ENCODE results near the gene CUX1.

Gene CUX1

GRCh38 chr7:102075553-102076135 lies 258.2 kb downstream of the CUX1 start:
- DNase-seq (ENCODE audit: low read depth) = no peak

DNA sequence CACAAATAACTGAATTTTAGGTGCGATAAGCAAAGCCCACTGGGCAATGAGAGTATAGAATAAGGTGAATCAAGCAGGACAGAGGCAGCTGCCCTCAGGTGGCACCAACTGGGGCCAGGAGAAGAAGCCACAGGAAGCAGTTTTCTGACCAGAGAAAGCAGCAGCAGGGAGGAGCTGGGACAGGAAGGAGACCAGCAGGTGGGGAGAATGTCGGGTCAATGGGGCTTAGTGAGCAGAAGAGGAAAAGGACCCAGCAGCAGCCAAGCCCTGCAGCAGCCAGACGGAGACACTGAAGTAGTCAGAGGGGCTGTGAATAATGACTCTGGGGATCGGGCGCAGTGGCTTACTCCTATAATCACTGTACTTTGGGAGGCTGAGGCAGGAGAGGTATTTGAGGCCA lies 259.7 kb downstream of the CUX1 start:
- no peak for DNase-seq (ENCODE audit: low read depth)

DNA sequence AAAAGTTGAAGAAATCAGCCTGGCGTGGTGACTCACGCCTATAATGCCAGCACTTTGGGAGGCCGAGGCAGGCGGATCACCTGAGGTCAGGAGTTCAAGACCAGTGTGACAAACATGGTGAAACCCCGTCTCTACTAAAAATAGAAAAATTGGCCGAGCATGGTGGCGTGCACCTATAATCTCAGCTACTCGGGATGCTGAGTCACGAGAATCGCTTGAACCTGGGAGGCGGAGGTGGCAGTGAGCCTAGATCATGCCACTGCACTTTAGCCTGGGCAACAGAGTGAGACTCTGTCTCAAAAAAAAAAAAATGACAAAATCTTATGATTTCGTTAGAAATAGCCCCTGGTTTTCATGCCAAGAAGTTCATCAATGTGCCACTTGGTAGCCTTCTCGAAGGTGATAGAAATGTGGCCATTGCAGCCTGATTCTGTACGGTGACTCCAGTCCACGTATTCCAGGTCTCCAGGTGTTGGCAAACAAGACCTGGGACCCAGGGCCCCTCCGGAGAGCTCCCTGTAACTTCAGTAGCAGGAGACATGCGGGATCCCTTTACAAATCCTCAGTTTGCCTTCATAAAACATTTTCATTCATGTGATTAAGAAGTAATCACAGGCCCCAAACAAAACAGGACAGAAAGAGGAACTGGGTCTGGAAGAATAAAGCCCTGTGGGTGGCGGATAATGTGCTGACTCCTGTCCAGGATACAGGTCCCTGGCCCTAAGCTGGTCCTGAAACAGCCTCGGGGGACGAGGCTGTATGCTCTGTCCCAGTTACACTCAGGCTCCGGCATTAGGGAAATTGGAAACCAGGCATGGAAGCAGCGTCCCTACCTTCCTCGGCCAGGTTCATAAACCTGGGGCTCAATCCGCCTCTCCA lies 262.0 kb downstream of the CUX1 start:
- peak; percentile 33 for DNase-seq (ENCODE audit: low read depth)

DNA sequence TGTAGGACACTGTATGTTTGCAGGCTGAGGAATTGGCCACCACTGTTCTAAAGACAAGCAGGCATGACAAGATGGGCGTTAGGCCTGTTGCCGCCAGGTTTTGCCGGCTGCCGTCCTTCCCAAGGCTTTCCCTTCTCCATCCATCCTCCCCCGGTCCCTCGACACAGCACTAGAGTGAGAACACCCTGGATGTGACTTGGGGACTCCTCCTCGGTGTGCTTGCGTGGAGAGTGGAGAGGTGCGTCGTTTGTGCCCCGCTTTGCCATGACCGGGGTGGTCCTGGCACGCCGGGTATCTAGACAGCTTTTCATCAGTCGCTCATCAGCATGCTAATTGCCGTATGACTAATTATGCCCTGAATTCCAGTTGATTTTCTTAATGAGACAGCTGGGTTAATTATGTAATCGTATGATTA lies 262.6 kb downstream of the CUX1 start:
- no peak for DNase-seq (ENCODE audit: low read depth)

DNA sequence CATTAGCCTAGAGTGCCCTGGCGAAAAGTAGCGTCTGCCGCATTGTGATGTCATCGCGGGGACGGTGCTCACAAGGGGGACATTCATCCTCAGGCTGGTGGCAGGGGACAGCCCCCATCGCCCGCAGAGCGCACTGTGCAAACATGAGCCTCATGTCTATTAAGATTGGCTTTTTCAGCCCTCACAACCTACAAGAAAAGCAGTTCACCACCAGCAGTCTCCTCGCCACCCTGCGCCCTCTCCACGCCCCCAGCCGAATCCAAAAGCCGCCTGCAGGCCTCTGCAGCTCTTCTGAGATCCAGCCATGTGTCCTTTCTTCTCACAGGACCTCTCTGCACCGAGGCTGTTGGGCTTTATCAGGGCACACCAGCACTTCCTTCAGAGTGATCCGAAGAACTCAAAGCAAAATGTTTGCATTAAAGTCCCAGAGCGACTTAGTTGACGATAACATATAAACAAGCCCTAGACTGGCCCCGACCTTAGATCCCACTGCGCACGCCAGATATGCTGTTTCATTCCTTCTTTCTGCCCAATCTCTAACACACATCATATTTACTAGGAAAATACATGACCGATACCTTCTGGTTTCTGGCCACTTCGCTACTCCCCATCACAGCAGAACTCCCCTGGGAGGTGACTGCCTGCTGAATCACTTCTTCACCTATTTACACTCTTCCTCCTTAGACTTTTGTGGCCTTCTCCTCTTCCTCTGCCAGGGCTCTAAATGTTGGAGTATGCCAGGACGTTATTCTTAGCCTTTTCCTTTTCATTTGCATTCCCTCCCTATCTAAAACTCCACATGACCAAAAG lies 263.2 kb downstream of the CUX1 start:
- DNase-seq (ENCODE audit: low read depth) = no peak

- no peak for DNase-seq (ENCODE audit: low read depth)
Observed at GRCh38 chr7:102081244-102081627, 263.8 kb downstream of the CUX1 start.

DNA sequence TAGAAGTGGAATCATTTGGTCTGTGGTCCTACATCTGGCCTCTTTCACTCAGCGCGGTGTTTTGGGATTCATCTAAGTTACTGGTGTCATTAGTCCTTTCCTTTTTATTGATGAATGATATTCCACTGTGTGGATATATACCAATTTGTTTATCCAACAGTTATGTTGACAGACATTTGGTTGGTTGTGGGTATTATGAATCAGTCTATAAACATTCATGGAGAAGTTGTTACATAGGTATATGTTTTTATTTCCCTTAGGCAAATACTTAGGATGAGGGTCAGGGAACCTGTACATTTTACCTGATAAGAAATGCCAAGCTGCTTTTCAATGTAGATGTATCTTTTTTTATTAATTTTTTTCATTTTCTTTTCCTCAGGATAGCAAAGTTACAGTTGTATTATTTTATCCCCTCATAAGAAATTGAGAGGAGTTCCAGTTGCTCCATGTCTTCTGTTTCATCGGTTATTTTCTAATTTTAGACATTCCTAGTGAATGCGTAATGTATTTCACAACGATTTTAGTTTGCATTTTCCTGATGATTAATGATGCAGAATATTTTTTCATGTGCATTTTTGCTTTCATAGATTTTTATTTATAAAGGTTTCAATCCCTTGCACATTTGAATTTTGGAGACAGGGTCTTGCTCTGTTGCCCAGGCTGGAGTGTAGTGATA lies 265.4 kb downstream of the CUX1 start:
- peak; percentile 69 for DNase-seq (ENCODE audit: low read depth)

DNA sequence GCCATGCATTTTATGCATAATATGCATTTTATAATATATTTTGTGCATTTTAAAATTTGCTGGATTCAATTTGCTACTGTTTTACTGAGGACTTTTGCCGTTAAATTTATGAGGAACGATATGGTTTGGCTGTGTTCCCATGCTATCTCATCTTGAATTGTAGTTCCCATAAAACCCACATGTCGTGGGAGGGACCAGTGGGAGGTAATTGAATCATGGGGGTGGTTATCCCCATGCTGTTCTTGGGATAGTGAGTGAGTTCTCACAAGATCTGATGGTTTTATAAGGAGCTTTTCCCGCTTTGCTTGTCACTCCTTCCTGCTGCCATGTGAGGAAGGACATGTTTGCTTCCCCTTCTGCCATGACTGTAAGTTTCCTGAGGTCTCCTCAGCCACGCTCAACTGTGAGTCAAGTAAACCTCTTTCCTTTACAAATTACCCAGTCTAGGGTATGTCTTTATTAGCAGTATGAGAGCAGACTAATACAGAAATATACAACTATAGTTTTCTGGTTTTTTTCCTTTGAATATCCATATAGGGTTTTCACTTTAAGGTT lies 267.9 kb downstream of the CUX1 start:
- peak; percentile 73 for DNase-seq (ENCODE audit: low read depth)

- DNase-seq (ENCODE audit: low read depth) = peak; percentile 25
Observed at GRCh38 chr7:102089175-102090098, 272.0 kb downstream of the CUX1 start.

DNA sequence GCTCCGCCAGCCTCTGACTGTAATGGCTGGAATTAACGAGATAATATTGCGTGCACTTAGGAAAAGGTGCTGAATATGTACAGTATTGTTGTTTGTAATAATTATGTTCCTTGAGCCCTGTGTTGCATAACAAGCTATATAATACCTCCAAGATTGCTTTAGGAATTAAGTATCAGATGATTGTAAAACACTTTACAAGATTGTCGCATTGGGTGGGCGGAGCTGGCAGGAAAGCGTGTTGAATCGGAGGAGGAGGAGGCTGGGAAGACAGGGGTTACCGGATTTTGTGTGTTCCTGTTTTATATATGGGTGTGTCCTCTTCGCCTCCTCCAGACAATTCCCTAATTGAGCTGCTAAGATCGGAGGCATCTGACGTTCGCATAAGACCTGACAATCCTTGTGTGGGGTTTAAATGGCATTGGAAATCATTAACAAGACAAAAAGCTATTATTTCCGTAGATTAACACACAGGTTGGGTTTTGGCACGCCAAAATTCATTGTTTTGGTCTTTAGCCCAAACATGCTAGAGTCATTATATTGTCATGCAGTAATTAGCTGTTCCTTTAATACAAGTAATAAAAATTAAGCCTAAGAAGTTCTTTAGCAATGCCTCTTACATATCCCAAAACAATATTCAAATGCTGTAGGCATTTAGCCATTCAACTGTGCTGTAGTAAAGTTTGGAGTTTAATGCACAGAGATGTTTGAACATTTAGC lies 276.3 kb downstream of the CUX1 start:
- no peak for DNase-seq (ENCODE audit: low read depth)

DNA sequence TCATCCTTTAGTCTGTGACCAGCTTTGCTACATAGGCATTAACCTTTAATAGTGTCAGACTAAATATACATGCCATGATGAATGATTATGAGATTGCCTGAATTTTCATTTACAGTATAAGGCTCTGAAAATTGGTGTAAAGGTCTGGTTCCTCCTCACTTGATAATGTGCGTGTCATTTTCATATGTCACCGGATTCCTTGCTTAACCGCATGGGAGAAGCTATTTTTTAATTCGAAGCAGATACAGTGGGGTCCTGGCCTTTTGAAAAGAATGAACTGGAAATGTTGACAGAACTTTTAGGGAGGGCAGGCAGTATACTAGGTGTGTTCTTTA lies 276.9 kb downstream of the CUX1 start:
- DNase-seq (ENCODE audit: low read depth) = no peak

GRCh38 chr7:102095321-102096011 lies 278.0 kb downstream of the CUX1 start:
- DNase-seq (ENCODE audit: low read depth) = no peak

- no peak for DNase-seq (ENCODE audit: low read depth)
Observed at GRCh38 chr7:102096012-102096332, 278.5 kb downstream of the CUX1 start.

GRCh38 chr7:102096706-102097427 lies 279.4 kb downstream of the CUX1 start:
- no peak for DNase-seq (ENCODE audit: low read depth)

- no peak for DNase-seq (ENCODE audit: low read depth)
Observed at GRCh38 chr7:102097601-102098161, 280.3 kb downstream of the CUX1 start.

GRCh38 chr7:102098986-102099385 lies 281.6 kb downstream of the CUX1 start:
- DNase-seq (ENCODE audit: low read depth) = no peak

DNA sequence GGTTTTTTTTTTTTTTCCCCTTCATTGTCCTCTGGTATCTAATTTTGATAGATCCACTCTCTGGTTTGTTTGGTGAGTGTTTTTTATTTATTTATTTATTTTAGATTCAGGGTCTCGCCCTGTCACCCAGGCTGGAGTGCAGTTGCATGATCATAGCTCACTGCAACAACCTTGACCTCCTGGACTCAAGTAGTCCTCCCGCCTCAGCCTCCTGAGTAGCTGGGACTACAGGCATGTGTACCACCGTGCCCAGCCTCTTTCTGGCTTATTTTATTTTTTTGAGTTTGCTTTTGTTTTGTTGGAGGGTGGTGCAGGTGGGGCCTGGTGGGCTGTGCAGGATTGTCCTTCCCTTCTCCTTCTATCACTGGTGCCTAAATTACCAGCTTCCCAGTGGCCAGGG lies 282.0 kb downstream of the CUX1 start:
- DNase-seq (ENCODE audit: low read depth) = no peak

- no peak for DNase-seq (ENCODE audit: low read depth)
Observed at GRCh38 chr7:102101111-102101551, 283.7 kb downstream of the CUX1 start.

DNA sequence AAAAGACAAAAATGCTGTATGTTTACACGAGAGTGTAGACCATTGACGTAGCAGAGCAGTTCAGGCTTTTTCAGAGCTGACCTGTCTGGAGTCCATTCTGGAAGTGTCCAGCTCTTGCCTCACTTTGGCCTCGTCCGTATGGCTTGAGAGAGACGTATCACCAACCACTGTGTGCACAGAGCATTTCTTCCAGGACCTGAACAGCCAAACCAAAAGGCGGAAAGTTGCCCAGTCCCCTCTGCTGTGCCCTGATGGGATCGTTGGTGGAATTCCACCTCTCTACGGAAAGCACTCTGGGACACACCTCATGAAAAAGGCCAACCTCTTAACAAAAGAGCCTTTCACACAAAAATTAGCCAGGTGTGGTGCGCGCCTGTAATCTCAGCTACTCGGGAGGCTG lies 284.5 kb downstream of the CUX1 start:
- DNase-seq (ENCODE audit: low read depth) = no peak
